GM21423 (cell line): Measurements from ENCODE around the gene PCDH15.

Experiments
- ATAC-seq: cut with Tn5 transposase; IDR thresholded peaks from one replicate; pipeline ENCODE4 v1.9.1; 2021; ENCODE audit warnings: mild to moderate bottlenecking, moderate library complexity; ENCODE audit not compliant: unreplicated experiment

PCDH15 gene

GRCh38 chr10:54708591-54708990 lies 92.4 kb downstream of the PCDH15 start:
- ATAC-seq: no peak

GRCh38 chr10:54708021-54708420 lies 93.0 kb downstream of the PCDH15 start:
- no peak for ATAC-seq

- no peak for ATAC-seq
These were observed 98.2 kb downstream of the PCDH15 start for GRCh38 chr10:54702583-54703485.

- no peak for ATAC-seq
These were observed 109.7 kb downstream of the PCDH15 start for GRCh38 chr10:54691331-54691730.

- no peak for ATAC-seq
These were observed 118.5 kb downstream of the PCDH15 start for GRCh38 chr10:54682554-54682953.

- no peak for ATAC-seq
These were observed 119.9 kb downstream of the PCDH15 start for GRCh38 chr10:54681136-54681535.

GRCh38 chr10:54667136-54667535 lies 133.9 kb downstream of the PCDH15 start:
- no peak for ATAC-seq

GRCh38 chr10:54666192-54666591 lies 134.8 kb downstream of the PCDH15 start:
- no peak for ATAC-seq

- ATAC-seq: no peak
These were observed 135.9 kb downstream of the PCDH15 start for GRCh38 chr10:54665095-54665494.

- ATAC-seq: no peak
These were observed 140.6 kb downstream of the PCDH15 start for GRCh38 chr10:54660397-54660796.

GRCh38 chr10:54656643-54657042 lies 144.4 kb downstream of the PCDH15 start:
- ATAC-seq: no peak

- ATAC-seq: no peak
These were observed 147.5 kb downstream of the PCDH15 start for GRCh38 chr10:54653518-54653917.

GRCh38 chr10:54650547-54650946 lies 150.5 kb downstream of the PCDH15 start:
- ATAC-seq: no peak

- ATAC-seq: no peak
These were observed 179.0 kb downstream of the PCDH15 start for GRCh38 chr10:54622017-54622416.

- no peak for ATAC-seq
These were observed 180.7 kb downstream of the PCDH15 start for GRCh38 chr10:54620352-54620751.

- ATAC-seq: no peak
These were observed 187.0 kb downstream of the PCDH15 start for GRCh38 chr10:54614072-54614471.

GRCh38 chr10:54613162-54613561 lies 187.9 kb downstream of the PCDH15 start:
- no peak for ATAC-seq

- no peak for ATAC-seq
These were observed 191.6 kb downstream of the PCDH15 start for GRCh38 chr10:54609423-54609822.

GRCh38 chr10:54607983-54608382 lies 193.0 kb downstream of the PCDH15 start:
- ATAC-seq: no peak

- ATAC-seq: no peak
These were observed 206.7 kb downstream of the PCDH15 start for GRCh38 chr10:54594289-54594688.

GRCh38 chr10:54587971-54588370 lies 213.1 kb downstream of the PCDH15 start:
- no peak for ATAC-seq

GRCh38 chr10:54585572-54585971 lies 215.5 kb downstream of the PCDH15 start:
- ATAC-seq: no peak

GRCh38 chr10:54577682-54578081 lies 223.3 kb downstream of the PCDH15 start:
- no peak for ATAC-seq
